Activated CD8-positive, alpha-beta memory T cell treated with anti-CD3 and anti-CD28 coated beads, Interleukin-2, amount 50 U/mL, for 24 hours (primary cell): ENCODE data around the gene RBM3.
A peak's percentile ranks its signal among the peaks of the same experiment; 100 is the strongest.

Experiments used
- DNase-seq: peaks from one replicate; pipeline ENCODE4 v3.0.0-alpha.2; 2020; ENCODE audit errors: extremely low read depth

The RBM3 gene

GRCh38 chrX:48576108-48576507, 1.8 kb downstream of the RBM3 start:
- no peak for DNase-seq

- DNase-seq = no peak
Observed at GRCh38 chrX:48578661-48579128, 4.4 kb downstream of the RBM3 start.

- DNase-seq = no peak
Observed at GRCh38 chrX:48579259-48579658, 5.0 kb downstream of the RBM3 start.

DNA sequence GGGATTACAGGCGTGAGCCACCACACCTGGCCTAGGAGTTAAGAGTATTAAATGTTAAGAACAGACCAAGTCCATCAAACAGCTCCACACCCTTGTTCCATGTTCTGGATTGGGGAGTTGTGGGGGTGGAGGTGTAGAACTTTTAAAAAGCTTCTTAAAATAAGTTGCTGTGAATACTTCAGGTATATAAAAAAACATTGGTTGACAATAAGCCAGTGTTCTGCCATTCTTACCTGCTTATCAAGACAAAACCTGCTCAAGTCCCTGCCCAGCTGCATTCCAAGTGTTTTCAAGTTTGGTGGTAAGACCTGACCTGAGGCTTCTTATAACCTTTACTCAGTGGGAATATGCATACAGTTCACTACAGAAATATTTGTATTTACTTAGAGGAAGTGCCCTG, 6.4 kb downstream of the RBM3 start:
- DNase-seq = no peak

GRCh38 chrX:48584698-48585097, 10.4 kb downstream of the RBM3 start:
- DNase-seq = no peak

GRCh38 chrX:48589482-48590162, 15.3 kb downstream of the RBM3 start:
- no peak for DNase-seq

DNA sequence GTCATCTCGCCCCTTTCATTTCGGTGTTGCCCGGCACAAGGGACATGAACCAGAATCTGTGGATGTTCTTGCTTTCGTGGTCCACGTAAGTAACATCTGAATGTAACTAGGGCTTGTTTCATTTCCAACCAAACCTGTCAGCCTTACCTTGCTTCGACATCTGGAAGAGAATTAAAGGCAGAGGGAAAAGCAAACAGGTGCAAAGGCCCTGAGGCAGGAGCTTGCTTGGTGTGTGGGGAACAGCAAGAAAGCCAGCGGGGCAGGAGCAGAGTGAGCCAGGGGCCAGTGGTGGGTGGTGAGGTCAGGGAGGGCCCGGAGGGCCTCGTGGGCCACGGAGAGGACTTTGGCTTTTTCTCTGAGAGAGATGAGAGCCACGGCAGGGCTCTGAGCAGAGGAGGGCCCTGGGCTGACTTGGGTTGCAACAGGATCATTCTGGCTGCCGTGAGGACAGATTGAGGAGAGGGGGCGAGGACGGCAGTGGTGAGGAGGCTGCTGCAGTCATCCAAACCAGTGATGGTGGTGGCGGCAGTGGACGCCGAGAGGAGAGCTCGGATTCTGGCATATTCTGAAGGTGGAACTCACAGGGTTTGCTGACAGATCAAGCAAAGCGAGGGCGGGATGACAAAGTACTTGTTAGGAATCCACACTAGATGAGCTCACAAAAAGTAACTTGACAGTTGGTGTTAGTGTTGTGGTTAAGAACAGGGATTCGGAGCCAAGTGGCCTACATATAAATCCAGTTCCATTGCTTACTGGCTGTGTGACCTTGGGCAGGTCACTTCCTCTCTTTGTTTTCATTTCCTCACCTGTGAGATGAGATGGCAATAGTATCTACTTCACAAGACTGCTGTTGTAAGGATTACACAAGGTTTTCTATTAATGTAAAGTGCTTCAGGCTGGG, 16.2 kb downstream of the RBM3 start:
- DNase-seq = no peak

- DNase-seq = no peak
Observed at GRCh38 chrX:48591255-48591791, 17.0 kb downstream of the RBM3 start.

- DNase-seq = no peak
Observed at GRCh38 chrX:48592971-48593370, 18.7 kb downstream of the RBM3 start.

DNA sequence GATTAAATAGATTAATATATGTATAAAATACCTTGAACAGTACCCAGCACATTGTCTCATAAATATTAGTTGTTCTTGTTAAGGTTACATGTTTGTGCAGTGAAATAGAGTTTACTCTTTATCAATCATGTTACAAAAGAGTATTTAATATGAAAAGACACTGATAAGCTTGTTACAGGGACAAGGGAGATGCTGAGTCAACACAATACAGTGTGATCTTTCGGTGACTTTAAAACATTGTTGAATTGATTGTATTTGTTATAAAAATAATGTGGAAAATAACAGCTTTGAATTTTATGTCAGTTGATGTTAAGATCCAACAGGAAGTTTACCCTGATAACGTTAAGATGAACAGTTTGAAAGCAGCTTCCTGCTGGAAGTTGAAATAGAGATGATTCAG, 21.6 kb downstream of the RBM3 start:
- DNase-seq = no peak

- peak; percentile 67 for DNase-seq
Observed at GRCh38 chrX:48597353-48598264, 23.3 kb downstream of the RBM3 start, which contains the start of gene WDR13. Gene WDR13 (plus strand): TSS chrX:48597492. CDS start chrX:48597997, 505 bp downstream.

GRCh38 chrX:48598614-48599013, 24.3 kb downstream of the RBM3 start:
- no peak for DNase-seq

GRCh38 chrX:48599341-48599740, 25.1 kb downstream of the RBM3 start:
- DNase-seq = no peak

- DNase-seq = no peak
Observed at GRCh38 chrX:48600226-48600625, 25.9 kb downstream of the RBM3 start.

GRCh38 chrX:48601741-48602394, 27.6 kb downstream of the RBM3 start:
- DNase-seq = no peak

GRCh38 chrX:48604701-48605100, 30.4 kb downstream of the RBM3 start:
- DNase-seq = no peak

GRCh38 chrX:48606091-48606490, 31.8 kb downstream of the RBM3 start:
- no peak for DNase-seq

DNA sequence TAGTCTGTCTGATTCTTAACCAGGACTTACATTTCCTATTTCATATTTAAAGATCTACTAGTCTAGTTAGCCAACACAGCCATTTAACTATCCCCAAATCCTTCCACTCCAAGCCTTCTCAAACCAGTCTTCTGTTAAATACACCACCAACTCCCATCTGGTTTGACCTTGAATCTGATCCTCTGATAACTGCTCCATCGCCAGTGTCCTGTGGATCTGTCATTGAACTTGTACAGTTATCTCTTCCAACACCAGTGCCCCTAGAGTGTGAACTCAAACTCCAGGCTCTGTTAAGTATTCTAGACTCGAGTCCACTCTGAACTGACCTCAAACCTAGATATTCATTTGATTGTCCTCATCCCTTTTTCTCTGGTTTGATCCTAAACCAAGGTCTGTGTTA, 37.4 kb downstream of the RBM3 start:
- DNase-seq = no peak

DNA sequence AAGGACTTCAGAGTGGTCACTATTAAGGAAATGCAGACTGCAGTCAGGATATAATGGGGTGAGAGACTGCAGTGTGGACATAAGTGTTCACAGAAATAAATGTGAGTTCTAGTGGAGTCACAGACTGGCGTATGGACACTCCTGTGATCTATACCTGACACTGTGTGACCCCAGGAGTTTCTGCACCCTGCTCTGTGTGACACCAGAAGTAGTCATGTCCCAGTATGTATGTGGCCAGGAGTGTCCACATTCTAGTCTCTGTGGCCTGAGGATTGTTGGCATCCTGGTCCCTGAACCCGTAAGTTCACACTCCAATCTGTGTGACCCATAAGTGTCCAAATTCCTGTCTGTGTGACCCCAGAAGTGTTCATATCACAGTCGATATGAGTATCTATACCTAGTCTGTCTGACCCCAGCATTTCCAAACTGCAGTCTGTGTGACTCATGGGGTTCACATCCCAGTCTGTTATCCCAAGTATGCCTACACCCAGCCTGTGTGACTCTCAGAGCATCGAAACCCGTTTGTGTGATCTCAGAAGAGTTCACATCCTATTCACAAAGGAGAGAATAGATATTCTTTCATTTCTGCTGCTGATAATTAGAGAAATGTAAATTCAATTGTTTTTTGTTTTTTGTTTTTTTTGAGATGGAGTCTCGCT, 39.3 kb downstream of the RBM3 start:
- DNase-seq = no peak

- DNase-seq = no peak
Observed at GRCh38 chrX:48616576-48616975, 42.3 kb downstream of the RBM3 start.
